MM.1S (cell line): Measurements from ENCODE around the gene ECHS1.

ENCODE experiments used
- EZH2 ChIP-seq: fragments of 300-600 bp; sonication (generic); optimal IDR thresholded peaks from 2 replicates; pipeline ENCODE3; 2017; ENCODE audit warnings: low read depth, mild to moderate bottlenecking, antibody characterized with exemption, low read length, mixed read lengths
- EZH2phosphoT487 ChIP-seq: fragments of 300-600 bp; sonication (generic); IDR thresholded peaks from 2 replicates; pipeline ENCODE4 v1.6.1; 2018; ENCODE audit warnings: antibody characterized with exemption, low read length
- TF ChIP-seq, protein P1 (sequence below): fragments of 300-600 bp; sonication (generic); IDR thresholded peaks from 2 replicates; pipeline ENCODE4 v1.5.1; 2016; ENCODE audit warnings: antibody characterized with exemption, low read length, mixed read lengths

DNA sequence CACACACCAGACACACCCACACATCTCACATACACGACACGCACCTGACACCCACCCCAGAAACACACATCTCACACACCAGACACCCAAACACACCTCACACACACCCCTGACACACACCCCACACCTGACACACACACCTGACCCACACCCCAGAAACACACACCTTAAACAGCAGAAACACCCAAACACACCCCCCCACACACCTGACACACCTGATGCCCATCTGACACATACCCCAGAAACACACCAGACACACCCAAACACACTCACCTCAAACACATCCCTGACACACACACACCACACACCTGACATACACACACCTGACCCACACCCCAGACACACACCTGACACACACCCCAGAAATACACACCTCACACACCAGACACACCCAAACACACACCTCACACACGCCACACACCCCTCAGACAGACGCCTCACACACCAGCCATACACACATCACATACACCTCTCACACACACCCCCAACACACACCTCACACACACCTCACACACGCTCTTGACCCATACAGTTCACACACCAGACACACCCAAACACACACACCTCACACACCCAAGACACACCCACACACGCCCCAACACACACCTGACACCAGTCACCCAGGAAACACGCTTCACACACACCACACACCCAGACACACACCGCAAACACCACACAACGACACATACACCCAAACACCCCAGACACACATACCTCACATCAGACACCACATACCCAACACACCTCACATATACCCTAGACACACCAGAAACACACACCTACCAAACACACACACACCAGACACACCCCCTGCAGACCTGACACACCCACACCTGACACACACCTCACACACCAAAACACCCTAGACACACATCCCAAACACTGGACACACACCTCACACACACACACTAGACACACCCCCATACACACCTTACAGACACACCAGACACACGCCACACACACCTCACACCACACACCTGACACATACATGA is 34.8 kb downstream of the ECHS1 start:
- TF ChIP-seq, protein P1, sequence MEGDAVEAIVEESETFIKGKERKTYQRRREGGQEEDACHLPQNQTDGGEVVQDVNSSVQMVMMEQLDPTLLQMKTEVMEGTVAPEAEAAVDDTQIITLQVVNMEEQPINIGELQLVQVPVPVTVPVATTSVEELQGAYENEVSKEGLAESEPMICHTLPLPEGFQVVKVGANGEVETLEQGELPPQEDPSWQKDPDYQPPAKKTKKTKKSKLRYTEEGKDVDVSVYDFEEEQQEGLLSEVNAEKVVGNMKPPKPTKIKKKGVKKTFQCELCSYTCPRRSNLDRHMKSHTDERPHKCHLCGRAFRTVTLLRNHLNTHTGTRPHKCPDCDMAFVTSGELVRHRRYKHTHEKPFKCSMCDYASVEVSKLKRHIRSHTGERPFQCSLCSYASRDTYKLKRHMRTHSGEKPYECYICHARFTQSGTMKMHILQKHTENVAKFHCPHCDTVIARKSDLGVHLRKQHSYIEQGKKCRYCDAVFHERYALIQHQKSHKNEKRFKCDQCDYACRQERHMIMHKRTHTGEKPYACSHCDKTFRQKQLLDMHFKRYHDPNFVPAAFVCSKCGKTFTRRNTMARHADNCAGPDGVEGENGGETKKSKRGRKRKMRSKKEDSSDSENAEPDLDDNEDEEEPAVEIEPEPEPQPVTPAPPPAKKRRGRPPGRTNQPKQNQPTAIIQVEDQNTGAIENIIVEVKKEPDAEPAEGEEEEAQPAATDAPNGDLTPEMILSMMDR = no peak
- no peak for TF ChIP-seq EZH2phosphoT487
- no peak for TF ChIP-seq EZH2
